Lower leg skin (tissue), 3 donors: Measurements from ENCODE around the gene KCNQ1OT1.

Experiments
- CTCF ChIP-seq, 3 donors: fragments of 450-650 bp; IDR thresholded peaks; one replicate each; pipeline ENCODE4 v1.5.1; 2016; ENCODE audit warnings: antibody characterized with exemption in 3 of 3, mild to moderate bottlenecking in 3 of 3, moderate library complexity in 2 of 3
- POLR2A ChIP-seq, 2 donors: fragments of 450-650 bp; IDR thresholded peaks; one replicate each; pipeline ENCODE4 v1.6.1; 2016 to 2017; ENCODE audit warnings: antibody characterized with exemption in 2 of 2, mild to moderate bottlenecking in 1 of 2, moderate library complexity in 1 of 2

GRCh38 chr11:2653930-2654739, 45.7 kb downstream of the KCNQ1OT1 start:
- TF ChIP-seq POLR2A (IDR thresholded peaks at IDR 0.05) (no peak), CTCF (IDR thresholded peaks at IDR 0.05) (no peak)
